Sigmoid colon (tissue), 7 donors: ENCODE results near the gene PPP1R14B. TPM values are rescaled to one million over a fixed set of nuclear protein-coding genes. Genes with fewer than 3 reads are reported as not detected.

Experiments used
- DNase-seq: peaks from one replicate; pipeline ENCODE4 v3.0.0-alpha.2; 2019
- H3K27ac ChIP-seq, 4 donors: fragments of 200-600 bp; sonication (generic); one replicate each; pipeline ENCODE4 v1.5.1; 2016 to 2019; ENCODE audit warnings: mild to moderate bottlenecking in 1 of 4
- H3K27me3 ChIP-seq, 3 donors: fragments of 200-600 bp; sonication (generic); one replicate each; pipeline ENCODE4 v1.5.1; 2019; ENCODE audit warnings: mild to moderate bottlenecking in 1 of 3
- H3K36me3 ChIP-seq, 4 donors: fragments of 200-600 bp; sonication (generic); one replicate each; pipeline ENCODE4 v1.5.1; 2016 to 2019
- H3K4me1 ChIP-seq, 4 donors: fragments of 200-600 bp; sonication (generic); one replicate each; pipeline ENCODE4 v1.5.1; 2017 to 2019
- H3K4me3 ChIP-seq, 4 donors: fragments of 200-600 bp; sonication (generic); one replicate each; pipeline ENCODE4 v1.5.1; 2017 to 2019; ENCODE audit warnings: mild to moderate bottlenecking in 2 of 4, moderate library complexity in 1 of 4
- H3K9me3 ChIP-seq, 4 donors: fragments of 200-600 bp in 3 of 4; sonication (generic) in 3 of 4; one replicate each; pipeline versions ENCODE4 v1.5.1 to v1.6.1; 2013 to 2019
- EP300 ChIP-seq, 4 donors: sonication (generic); formaldehyde crosslinking; IDR thresholded peaks; one replicate each; pipeline ENCODE4 v1.6.1; 2017; ENCODE audit warnings: antibody characterized with exemption in 4 of 4
- POLR2A ChIP-seq, 2 donors: fragments of 450-650 bp; IDR thresholded peaks; one replicate each; pipeline ENCODE4 v1.6.1; 2016; ENCODE audit warnings: antibody characterized with exemption in 2 of 2, mild to moderate bottlenecking in 2 of 2, moderate library complexity in 2 of 2
- POLR2AphosphoS5 ChIP-seq, 4 donors: sonication (generic); formaldehyde crosslinking; IDR thresholded peaks; one replicate each; pipeline ENCODE4 v1.6.1; 2017; ENCODE audit warnings: antibody characterized with exemption in 4 of 4
- WGBS, 2 donors: extraction: QIAGEN DNeasy Blood & Tissue Kit; methylation state at CpG; one replicate each; pipeline ENCODE4 v1.1.7; 2013; 5-methylcytosine and 5-hydroxymethylcytosine counted together
- intact Hi-C: fragments of 100-400 bp; cut with DNase I; formaldehyde crosslinking; loops from one replicate; pipeline ENCODE4 v1.15.1; 2023
- polyA plus RNA-seq, 3 donors: library from polyadenylated mRNA; stranded (reverse); fragments of 200-250 nt; gene quantifications; one replicate each; pipeline ENCODE4 v1.2.3, GENCODE V29; 2013
- total RNA-seq, 4 donors: library from RNA; depleted of rRNA; stranded (reverse); fragments of >200 nt; gene quantifications; one replicate each; pipeline ENCODE4 v1.1.0, GENCODE V29; 2016
- TF ChIP-seq, protein P1 (sequence below), 4 experiments: fragments of 450-650 bp in 3 of 4; fragments of 200-600 bp in 1 of 4; IDR thresholded peaks; one replicate each; pipeline ENCODE4 v1.5.1; 2016 to 2019; ENCODE audit warnings: antibody characterized with exemption in 4 of 4, mild to moderate bottlenecking in 3 of 4, moderate library complexity in 2 of 4
- donor health status: healthy with polysubstance abuse.
- donor health status: Bipolar disorder and iron deficiency.
- donor health status: healthy.

The PPP1R14B gene
- total and polyA plus RNA-seq, 7 donors, result 31.8 to 159 (median 66.6) TPM

DNA sequence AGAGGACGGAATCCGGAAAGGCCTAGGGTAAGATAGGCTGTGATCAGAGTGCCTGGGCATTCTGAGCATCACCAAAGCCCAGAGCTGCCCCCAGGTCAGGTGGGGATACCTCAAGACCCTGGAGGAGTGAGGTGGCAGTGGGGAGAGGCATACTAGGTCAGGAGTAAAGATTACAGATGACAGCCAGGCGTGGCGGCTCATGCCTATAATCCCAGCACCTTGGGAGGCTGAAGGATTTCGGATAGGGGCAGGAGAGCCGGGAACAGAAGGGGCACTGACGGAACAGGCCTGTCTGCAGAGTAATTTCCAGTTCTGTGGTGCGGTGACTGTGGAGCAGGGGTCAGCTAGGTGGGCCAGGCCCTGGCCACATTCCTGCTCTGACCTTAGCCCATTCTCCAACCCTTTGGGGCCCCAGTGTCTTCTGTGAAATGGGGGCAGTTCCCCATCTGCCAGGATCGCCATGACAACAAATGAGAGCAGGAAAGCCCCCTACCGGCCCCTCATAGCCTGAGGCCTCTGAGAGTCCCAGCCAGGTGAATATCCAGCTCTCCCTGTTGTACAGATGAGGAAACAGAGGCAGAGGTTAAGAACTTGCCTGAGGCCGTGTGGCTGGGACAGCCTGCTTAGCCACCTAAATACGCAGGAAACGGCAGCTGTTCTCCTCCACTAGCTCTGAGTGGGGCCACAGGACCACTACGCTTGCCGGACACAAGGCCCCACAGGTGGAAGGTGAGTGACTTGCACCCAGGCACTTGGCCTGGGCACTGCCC lies 28.5 kb upstream of the PPP1R14B start:
- Histone ChIP-seq H3K4me1 (peaks cover 0 to 12% (median 10%) of the 10 kb centered on the region in 4 donors), H3K27ac (no peak overlapping the region), H3K4me3 (no peak overlapping the region), H3K27me3 (no peaks in the 10 kb centered on the region), H3K36me3 (peaks cover 0 to 43% (median 10%) of the 10 kb centered on the region in 4 donors), H3K9me3 (no peaks in the 10 kb centered on the region)
- DNase-seq, result no peak
- WGBS, 2 donors, result 92 to 93% methylated on average over 15 of the region's 15 CpGs
- no peak for TF ChIP-seq POLR2A (IDR thresholded peaks at IDR 0.05)
- intact Hi-C loops, result no loop called here

DNA sequence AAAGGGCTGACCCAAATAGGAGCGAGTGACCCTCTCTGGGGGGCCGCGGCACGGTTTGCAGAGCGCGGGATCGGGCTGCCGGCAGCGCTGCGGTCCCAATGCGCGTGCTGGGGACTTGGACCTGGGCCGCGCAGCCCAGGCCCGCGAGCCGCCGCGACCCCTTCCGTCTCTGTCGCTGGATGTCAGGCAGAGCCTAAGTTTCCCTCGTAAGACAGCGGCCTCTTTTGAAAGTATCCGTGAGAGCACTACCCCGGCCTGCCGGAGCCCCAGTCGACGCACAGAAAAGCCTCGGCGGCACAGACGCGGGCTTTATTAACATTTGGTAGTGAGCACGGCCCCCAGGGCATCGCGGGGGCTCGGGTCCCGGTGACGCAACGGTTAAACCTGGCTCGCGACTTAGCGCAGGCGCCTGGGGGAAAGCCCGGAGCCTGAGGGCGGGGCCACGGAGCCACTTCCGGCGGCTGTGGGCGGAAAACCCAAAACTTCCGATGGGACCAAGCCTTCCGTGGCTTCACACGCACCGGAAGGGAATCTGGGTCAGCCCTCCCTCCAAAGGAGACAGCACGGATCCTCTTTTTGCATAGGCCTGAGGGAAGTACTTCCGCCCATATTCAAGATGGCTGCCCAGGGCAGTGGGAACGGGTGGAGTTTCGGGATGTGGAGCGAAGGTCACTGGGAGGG lies 22.9 kb upstream of the PPP1R14B start:
- H3K4me3 ChIP-seq, result peak overlapping the region; percentile 53 to 94 (median 78)
- peak; percentile 99 for DNase-seq
- 0 to 1% methylated on average over 58 of the region's 58 CpGs for WGBS, 2 donors
- no peaks in the 10 kb centered on the region for H3K9me3 ChIP-seq
- peak in 1 of 2 donors; percentile 22 for TF ChIP-seq POLR2A (IDR thresholded peaks at IDR 0.05)
- TF ChIP-seq, protein P1, sequence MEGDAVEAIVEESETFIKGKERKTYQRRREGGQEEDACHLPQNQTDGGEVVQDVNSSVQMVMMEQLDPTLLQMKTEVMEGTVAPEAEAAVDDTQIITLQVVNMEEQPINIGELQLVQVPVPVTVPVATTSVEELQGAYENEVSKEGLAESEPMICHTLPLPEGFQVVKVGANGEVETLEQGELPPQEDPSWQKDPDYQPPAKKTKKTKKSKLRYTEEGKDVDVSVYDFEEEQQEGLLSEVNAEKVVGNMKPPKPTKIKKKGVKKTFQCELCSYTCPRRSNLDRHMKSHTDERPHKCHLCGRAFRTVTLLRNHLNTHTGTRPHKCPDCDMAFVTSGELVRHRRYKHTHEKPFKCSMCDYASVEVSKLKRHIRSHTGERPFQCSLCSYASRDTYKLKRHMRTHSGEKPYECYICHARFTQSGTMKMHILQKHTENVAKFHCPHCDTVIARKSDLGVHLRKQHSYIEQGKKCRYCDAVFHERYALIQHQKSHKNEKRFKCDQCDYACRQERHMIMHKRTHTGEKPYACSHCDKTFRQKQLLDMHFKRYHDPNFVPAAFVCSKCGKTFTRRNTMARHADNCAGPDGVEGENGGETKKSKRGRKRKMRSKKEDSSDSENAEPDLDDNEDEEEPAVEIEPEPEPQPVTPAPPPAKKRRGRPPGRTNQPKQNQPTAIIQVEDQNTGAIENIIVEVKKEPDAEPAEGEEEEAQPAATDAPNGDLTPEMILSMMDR (IDR thresholded peaks at IDR 0.05), result no peak
- TF ChIP-seq EP300 (IDR thresholded peaks at IDR 0.05), result peak in 1 of 4 donors; percentile 62
- TF ChIP-seq POLR2AphosphoS5 (IDR thresholded peaks at IDR 0.05), result peak; percentile 62 to 87 (median 82)
- peaks cover 0 to 37% (median 31%) of the 10 kb centered on the region in 4 donors for H3K4me1 ChIP-seq
- intact Hi-C loops, result loop anchor here (1.0 kb wide), 2 partner anchors 15 to 17 kb away; partner anchors contain the start of gene BAD
- peak overlapping the region; percentile 87 to 99 (median 96) for H3K27ac ChIP-seq
- peaks cover 0 to 20% (median 12%) of the 10 kb centered on the region in 4 donors for H3K36me3 ChIP-seq
- no peaks in the 10 kb centered on the region for H3K27me3 ChIP-seq

DNA sequence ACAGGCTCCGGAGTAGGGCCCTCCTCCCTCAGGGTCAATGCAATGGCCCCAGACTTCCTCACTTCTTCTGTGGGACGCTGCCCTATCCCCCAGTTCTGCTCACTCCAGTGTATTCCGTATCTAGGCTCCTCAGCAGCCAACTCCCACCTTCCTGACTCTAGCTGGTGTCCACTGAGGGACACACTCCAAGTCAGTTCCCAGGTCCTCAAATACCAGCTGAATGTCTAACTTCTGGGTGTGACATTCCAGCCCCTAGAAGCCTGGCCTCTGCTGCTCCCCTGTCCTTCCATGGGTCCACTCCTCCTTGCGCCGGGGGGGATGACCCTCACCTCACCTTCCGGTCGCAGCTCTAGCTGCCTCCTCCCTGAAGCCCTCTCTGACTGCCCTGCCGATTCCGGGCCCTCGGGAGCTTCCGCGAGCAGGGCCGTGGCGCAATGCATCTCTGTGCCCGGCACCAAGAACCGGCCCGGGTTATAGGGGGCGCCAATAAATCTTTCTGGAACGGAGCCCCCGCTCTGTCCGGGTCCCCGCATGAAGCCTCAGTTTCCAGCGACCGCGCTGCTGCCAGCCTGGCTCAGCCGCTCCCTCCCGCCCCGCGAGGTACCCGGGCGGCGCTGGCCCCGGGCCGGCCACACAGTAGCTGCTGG lies 22.3 kb upstream of the PPP1R14B start:
- H3K4me3 ChIP-seq, result peak overlapping the region; percentile 53 to 94 (median 78)
- intact Hi-C loops, result loop anchor here (1.0 kb wide), 1 partner anchor 17 kb away; no protein-coding TSS in a partner anchor
- peaks cover 0 to 24% (median 12%) of the 10 kb centered on the region in 4 donors for H3K36me3 ChIP-seq
- peak overlapping the region; percentile 87 to 99 (median 96) for H3K27ac ChIP-seq
- H3K9me3 ChIP-seq, result no peaks in the 10 kb centered on the region
- no peaks in the 10 kb centered on the region for H3K27me3 ChIP-seq
- 1 to 3% methylated on average over 34 of the region's 34 CpGs for WGBS, 2 donors
- TF ChIP-seq POLR2AphosphoS5 (IDR thresholded peaks at IDR 0.05) (peak in 2 of 4 donors; percentile 0 to 35), POLR2A (IDR thresholded peaks at IDR 0.05) (no peak)
- peaks cover 0 to 37% (median 31%) of the 10 kb centered on the region in 4 donors for H3K4me1 ChIP-seq
- peak; percentile 92 for DNase-seq

DNA sequence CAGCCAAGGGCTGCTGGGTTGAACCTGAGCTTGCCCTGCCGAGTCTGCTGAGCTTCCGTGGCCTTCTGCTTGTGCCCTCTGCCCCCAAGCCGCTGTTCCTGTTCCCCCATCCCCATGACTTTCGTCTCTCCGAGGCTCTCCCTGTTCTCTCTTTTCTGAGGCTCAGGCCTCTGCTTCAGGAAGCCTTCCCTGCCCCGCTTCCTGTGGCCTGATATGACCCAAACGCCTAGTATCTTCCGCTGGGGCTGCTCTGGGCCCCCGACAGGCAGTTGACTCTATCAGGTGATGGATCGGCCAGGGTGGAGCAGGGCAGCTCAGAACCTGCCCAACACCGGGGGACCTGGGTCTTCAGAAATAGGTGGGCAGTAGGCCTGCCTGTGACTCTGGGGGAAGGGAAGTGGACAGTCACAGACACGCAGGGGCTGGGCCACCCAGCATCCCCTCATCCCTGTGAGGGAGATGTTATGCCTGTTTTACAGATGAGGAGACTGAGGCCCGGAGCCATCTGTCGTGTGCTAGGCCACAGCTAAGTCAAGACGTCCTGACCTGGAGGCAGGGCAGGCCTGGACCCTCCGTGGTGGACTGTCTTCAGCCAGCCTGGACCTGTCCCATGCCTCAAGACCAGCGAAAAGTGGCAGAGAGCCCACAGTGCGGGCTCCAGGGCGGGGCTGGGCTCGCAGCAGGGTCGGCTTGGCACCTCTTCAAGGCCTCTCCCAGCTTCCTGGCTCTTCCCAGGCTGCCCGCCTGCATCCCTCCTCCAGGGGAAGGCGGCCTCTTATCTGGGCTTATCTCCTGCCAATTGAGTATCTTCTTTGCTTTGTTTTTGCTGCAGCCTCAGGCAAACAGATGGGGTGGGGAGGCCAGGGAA lies 21.5 kb upstream of the PPP1R14B start:
- peak overlapping the region; percentile 87 to 99 (median 96) for H3K27ac ChIP-seq
- H3K9me3 ChIP-seq, result no peaks in the 10 kb centered on the region
- DNase-seq, result peak; percentile 86
- H3K27me3 ChIP-seq, result no peaks in the 10 kb centered on the region
- WGBS, 2 donors, result 32 to 48% methylated on average over 23 of the region's 23 CpGs
- peak overlapping the region; percentile 53 to 94 (median 78) for H3K4me3 ChIP-seq
- H3K4me1 ChIP-seq, result peaks cover 0 to 37% (median 31%) of the 10 kb centered on the region in 4 donors
- H3K36me3 ChIP-seq, result peaks cover 0 to 31% (median 12%) of the 10 kb centered on the region in 4 donors
- intact Hi-C loops, result no loop called here
- TF ChIP-seq EP300 (IDR thresholded peaks at IDR 0.05) (no peak), POLR2AphosphoS5 (IDR thresholded peaks at IDR 0.05) (no peak), POLR2A (IDR thresholded peaks at IDR 0.05) (no peak)
- TF ChIP-seq, protein P1 (IDR thresholded peaks at IDR 0.05), result no peak
